Measurements from ENCODE around the gene TMEM178B.
"Not testable (repeated sequence)": the region's sequence is repeated elsewhere in the genome, so short reads cannot be mapped to it uniquely, and the experiment has no call there.

TMEM178B gene

DNA sequence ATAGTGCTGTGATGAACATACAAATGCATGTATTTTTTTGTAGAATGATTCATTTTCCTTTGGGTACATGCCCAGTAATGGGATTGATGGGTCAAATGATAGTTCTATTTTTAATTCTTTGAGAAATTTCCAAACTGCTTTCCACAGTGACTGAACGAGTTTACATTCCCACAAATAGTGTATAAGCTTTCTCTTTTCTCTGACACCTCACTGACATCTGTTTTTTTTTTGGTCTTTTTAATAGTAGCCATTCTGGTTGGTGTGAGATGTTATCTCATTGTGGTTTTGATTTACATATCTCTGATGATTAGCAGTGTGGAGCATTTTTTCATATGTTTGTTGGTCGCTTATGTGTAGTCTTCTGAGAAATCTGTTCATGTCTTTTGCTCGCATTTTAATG, 282.3 kb downstream of the TMEM178B start:
- DNase-seq (ENCODE audit: low spot score), result no peak

DNA sequence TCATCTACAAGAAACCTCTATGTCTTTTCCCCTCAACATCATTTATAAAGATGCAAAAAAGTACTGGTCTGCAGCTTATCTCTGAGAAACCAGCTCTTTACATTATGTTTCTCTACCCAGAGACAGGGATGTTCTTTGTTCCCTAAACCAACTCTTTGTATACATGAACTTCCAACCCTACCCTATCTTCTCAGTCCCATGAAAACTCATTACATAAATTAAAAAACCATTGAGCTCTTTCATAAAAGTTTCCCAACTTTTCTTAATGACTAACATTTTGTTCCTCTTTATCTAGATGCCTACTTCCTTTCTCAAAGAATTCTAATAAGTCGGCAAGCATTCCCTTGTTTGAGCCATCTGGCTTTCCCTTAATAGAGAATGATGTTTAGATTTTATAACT, 284.5 kb downstream of the TMEM178B start:
- DNase-seq (ENCODE audit: low spot score), result no peak

DNA sequence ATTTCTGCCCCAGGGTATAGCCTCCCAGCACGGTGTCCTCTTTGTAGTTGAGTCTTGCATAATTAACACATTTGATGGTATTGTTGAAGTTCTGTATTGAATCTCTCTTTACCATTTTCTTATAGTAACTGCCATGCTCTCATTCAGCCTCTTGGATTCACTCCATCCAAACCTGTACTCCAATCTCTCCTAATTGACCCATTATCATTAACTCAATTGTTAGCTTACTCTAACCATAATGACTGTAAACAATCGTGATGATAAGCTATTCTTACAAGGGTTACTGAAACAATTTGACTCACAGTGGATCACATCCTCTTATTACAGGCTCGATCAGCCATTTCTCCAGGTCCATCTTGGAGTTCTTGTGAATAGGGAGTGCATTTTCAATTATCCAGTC, 285.4 kb downstream of the TMEM178B start:
- DNase-seq (ENCODE audit: low spot score), result no peak

- no peak for DNase-seq (ENCODE audit: low spot score)
These were observed 286.0 kb downstream of the TMEM178B start for GRCh38 chr7:141359740-141360415.

DNA sequence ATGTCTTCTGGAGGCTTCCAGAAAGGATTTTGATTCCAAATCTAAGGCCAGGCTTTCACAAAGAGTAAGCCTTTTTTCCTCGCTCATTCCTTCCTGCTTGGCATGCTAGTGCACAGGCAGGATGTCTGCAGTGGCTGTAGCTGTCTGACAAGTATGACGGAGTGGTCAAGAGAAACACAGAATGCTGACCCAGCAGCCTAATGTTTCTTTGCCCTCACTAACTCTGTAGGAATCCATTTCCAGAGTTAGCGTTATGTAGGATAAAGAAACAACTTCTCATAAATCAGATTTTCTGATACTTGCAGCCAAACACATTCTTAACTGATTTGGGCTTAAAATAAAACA, 286.5 kb downstream of the TMEM178B start:
- DNase-seq (ENCODE audit: low spot score), result no peak

DNA sequence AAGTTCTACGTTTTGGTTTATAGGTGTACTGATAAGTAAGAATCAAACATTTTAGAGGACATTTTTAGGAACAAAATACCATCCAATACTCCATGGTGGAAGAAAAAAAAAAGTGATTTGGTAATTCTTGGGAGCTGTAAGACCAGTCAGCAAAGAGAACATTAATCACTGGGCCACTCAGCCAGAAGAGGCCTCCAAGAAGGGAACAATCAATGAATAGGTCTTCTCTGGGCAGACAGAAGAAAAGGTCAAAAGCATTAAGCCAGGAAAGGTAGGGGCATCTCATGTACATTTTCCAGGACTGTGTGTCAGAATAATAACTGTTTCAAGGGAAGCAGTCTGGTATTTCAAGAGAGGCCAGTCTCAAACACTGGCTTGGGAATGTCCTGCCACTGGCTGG, 286.9 kb downstream of the TMEM178B start:
- DNase-seq (ENCODE audit: low spot score), result no peak

GRCh38 chr7:141361479-141361878, 287.6 kb downstream of the TMEM178B start:
- DNase-seq (ENCODE audit: low spot score), result no peak

- no peak for DNase-seq (ENCODE audit: low spot score)
These were observed 288.1 kb downstream of the TMEM178B start for GRCh38 chr7:141361960-141362359.

- DNase-seq (ENCODE audit: low spot score), result no peak
These were observed 288.9 kb downstream of the TMEM178B start for GRCh38 chr7:141362580-141363435.

- no peak for DNase-seq (ENCODE audit: low spot score)
These were observed 289.9 kb downstream of the TMEM178B start for GRCh38 chr7:141363748-141364147.

GRCh38 chr7:141366091-141366621, 292.3 kb downstream of the TMEM178B start:
- DNase-seq (ENCODE audit: low spot score), result no peak

DNA sequence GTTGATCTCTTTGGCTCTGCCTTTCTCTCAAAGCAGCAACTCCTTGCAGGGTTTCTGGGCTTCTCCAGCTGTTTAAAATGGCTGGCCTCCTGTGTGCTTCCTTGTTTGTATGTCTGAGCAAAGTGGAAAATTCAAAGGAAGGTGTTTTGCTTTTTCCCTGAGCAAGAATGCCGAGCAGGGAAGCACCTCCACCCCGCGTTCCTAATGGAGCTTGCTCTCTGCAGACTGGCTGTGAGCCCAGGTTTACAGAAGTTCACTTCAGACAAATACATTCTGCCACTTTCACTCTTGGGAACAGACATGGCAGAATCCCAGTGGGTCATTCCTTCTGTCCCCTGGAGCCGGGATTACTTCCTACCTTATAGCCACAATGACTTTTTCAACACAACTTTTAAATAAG, 295.6 kb downstream of the TMEM178B start:
- no peak for DNase-seq (ENCODE audit: low spot score)

DNA sequence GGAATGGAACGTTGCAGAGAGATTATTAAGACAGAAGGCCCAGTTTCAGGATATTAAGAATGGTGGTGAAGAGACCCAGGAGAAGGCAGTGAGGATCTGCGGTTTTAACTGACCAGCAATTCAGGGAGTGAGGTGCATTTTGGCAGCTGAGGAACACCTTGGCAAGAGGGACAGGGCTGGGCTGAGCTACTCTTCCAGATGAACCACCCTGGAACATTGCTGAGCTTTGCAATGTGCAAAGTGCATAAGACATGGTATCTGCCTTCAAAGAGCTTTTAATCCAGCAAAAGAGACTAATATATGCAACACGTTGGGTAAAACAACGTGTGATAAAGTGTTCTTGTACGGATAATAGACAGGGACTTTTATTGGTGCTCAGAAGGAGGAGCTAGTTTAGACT, 296.3 kb downstream of the TMEM178B start:
- no peak for DNase-seq (ENCODE audit: low spot score)

DNA sequence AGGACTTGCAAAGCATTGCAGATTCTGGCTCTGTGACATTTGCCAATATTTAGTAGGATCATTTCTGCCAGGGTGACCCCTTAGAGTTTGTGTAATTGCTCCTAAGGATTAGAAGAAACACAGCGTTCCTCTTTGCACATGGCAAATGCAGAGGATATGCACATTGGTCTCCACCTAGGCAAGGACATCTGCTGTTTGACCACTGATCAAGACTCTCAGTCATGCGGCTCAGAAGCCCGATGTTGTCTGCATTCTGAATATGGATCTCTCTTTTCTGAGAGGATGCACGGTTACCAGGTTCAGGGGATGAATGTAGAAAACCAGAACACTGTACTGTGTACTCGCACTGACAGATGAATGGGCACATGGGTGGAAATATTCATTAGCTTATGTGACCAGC, 296.8 kb downstream of the TMEM178B start:
- no peak for DNase-seq (ENCODE audit: low spot score)

GRCh38 chr7:141374425-141374824, 300.6 kb downstream of the TMEM178B start:
- no peak for DNase-seq (ENCODE audit: low spot score)

DNA sequence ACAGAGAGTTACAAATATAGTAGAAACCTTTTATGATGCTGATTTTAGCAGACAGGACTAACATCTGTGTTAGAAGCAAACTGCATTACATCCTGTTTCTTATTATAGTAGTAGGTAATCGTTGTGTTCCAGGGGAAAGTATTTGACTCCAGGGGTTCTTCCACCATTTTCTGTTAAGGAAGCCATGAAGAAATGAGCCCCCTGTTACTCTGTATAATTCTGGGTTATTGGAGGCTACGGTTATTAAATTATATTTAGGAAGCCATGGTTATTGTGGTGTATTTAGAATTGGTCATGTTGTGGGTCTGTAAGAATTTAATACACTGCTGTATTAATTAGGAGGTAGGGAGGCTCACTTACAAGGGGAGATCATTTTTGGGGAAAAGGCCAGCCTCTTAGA, 301.6 kb downstream of the TMEM178B start:
- DNase-seq (ENCODE audit: low spot score), result no peak

- no peak for DNase-seq (ENCODE audit: low spot score)
These were observed 304.0 kb downstream of the TMEM178B start for GRCh38 chr7:141377906-141378305.

DNA sequence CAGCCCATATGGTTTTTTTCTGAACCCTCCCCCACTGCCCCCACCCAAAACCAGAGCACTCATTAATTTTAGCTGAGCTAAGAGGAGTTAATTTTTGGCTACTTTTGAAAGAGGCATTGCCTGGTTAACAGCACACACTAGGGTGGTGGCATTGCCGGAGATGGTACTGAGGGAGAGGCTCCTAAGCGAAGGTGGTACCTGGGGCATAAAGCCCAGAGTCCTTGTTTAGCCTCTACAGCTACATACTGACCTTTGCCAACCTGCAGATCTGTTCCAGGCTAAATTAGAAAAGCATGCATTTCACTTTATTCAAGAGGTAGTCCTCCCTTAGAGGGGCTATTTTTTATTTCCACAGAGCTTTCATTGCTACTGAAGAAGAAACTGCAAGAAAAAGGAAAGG, 304.5 kb downstream of the TMEM178B start:
- no peak for DNase-seq (ENCODE audit: low spot score)

DNA sequence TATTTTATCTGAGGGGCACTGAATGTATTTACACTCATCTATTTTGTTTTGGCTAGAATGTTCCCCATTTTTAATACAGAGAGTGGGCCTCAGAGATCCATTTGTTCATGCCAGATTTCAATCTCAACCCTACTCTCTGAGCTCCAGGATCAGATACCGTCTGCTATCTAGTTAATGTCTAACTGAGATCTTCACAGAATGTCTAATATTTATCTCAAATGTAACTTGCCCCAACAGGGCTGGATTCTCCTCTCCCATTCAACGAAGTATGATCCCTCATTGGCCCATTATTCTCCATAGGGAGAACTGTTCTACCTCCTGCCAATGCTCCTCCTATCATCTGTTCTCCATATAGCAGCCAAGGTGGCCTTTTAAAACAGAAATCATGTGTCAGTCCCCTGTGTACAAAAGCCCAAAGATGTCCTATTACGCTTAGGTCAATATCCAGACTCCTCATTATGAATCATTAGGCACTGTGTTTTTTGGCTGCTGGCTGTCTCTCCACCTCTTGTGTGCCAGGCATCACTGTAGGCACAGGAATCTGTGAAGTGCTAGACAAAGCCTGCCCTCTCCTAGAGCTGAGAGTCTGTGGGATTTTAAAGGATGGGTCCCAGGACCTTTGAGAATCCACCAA, 308.0 kb downstream of the TMEM178B start:
- DNase-seq (ENCODE audit: low spot score), result no peak

- not testable (repeated sequence) for DNase-seq (ENCODE audit: low spot score)
These were observed 309.5 kb downstream of the TMEM178B start for GRCh38 chr7:141383356-141383755.

DNA sequence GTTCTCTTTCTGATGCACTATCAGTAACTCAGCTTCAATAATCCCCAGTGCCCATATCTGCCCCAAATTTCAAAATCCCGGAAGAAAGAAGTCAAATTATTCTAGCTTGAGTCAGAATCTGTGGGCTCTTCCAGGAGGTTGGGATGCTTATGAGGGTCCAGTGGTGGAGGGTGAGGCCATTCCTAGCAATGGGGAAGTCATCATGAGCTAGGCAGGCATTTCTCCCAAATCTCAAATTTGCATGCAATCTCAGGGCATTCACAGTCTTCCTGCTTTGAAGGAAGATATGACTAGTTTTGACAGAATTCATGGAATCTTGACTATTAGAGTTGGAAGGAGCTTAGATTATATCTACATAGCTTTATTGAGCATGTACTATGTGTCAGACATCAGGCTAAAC, 313.0 kb downstream of the TMEM178B start:
- no peak for DNase-seq (ENCODE audit: low spot score)

DNA sequence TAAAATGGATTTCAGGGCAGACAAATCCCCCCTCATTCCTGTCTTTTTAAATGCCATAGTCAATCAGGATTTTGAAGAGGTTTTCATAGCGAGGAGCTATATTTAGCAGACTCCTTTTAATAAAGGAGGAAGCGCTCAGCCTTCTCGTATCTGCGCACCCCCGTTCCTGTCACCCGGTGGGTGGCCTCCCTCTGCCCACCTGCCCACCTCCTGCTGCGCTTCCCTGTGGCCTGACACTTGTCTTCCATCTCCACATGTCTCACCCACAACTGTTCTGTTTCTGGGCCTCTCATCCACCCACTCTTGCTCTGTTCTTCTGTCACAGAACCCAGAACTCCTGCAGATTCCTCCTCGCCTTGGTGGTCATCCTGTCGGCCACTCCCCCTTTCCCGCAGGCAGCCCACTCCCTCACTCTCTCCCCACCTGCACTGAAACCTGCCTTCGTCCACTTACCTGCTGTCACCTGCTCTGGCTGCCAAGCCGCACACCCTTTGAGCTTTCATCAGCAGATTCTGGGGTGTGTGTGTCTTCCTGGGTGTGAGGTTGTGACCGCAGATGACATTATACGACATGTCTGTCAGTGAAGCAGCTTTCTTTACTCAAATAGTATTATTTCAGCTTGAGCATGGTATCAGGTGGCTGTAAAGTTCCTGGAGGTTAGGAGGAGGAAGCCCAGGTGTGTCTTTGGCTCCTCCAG, 313.8 kb downstream of the TMEM178B start:
- no peak for DNase-seq (ENCODE audit: low spot score)

Data from HuH-7 (cell line).